ENCODE results near the gene NDE1.
"Not testable (repeated sequence)": the region's sequence is repeated elsewhere in the genome, so short reads cannot be mapped to it uniquely, and the experiment has no call there.

The NDE1 gene

DNA sequence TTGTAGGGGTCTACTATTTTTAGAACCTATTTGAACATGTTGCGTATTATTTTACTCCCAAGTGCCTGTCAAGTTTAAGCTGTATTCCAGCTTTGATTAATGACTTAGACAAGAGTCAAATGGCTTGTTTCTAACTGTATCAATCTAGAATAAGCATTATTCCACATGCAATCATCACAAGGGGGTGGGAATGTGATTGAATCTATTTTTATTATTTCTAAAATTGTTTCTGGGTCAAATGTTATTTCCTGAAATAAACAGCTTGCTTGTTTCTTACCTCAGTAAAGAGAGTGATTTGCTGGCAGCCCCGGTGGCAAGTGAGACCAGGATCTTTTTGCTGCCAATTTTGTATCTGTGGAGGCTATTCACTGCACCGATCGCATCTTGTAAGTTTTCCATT, 28.6 kb upstream of the NDE1 start:
- no peak for DNase-seq

DNA sequence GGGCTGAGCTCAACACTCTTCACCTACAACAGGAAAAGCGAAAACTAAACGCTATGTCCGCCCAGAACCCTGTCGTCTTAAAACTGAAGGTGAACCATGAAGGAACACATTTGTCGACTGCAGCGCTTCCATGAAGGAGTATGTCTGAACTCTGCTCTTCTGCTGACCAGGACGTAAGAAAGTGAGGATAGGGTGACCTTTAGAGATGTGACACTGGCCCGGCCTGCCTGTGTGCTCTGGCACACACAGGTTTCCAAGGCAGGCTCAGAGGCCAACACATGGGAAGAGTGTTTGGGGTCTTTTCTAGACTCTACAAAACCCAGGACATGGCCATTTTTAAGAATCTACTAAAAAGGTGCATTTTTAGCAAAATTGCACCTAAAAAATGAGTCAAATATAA, 28.2 kb upstream of the NDE1 start:
- no peak for DNase-seq

GRCh38 chr16:15631730-15632409, 18.2 kb upstream of the NDE1 start:
- DNase-seq: no peak

DNA sequence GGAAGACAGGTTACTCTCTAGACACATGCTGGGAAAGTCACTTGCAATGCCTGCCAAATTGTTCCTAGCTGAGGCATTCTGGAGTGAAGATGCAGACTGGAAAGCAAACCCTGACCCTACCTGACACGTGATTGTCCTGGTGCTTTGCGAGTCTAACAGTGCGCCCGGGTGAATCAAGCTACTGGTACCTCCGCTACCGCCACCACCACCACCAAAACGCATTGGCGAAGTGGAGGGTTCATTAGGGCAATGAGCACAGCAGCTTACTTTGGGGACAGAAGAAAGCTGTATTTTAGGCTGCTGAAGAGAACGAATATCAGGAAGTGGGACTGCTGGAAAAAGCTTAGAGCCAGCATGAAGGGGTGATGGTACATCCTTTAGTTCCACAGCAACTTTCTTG, 14.1 kb upstream of the NDE1 start:
- no peak for DNase-seq

GRCh38 chr16:15636392-15636873, 13.6 kb upstream of the NDE1 start:
- DNase-seq: no peak

DNA sequence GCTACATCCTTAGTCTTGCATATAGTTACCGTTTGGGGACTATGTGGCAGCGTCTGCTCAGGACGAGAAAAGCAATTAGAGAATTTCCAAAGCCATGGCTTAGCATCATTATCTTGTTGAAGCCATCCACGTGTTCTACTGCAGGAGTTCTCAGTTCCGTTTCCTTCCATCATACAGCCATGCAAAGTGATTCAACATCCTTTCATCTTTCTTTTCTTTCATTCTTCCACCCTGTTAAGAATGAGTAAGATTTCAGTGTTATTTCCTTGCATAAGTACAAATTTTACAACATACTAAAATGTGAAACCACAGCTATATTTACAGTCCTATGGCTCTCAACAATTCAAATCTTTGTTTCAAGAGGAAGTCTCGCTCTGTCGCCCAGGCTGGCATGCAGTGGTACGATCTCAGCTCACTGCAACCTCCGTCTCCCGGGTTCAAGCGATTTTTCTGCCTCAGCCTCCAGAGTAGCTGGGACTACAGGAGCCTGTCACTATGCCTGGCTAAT, 10.9 kb upstream of the NDE1 start:
- no peak for DNase-seq

DNA sequence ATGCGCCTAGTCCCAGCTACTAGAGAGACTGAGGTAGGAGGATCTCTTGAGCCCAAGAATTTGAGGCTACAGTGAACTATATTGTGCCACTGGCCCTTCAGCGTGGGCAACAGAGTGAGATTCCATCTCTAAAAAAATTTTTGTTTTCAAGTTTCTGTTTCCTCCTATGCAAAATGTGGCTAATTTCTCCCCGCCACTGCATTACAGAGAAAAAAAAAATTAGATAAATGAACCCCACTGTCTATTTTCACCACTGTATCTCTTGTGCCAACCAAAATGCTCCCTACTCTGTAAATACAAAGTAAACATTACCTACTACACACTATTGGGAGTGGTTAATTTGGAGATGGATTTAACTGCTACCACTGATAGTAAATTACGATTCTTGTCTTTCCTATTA, 9.1 kb upstream of the NDE1 start:
- no peak for DNase-seq

- DNase-seq: no peak
These were observed 8.1 kb upstream of the NDE1 start for GRCh38 chr16:15641753-15642556.

DNA sequence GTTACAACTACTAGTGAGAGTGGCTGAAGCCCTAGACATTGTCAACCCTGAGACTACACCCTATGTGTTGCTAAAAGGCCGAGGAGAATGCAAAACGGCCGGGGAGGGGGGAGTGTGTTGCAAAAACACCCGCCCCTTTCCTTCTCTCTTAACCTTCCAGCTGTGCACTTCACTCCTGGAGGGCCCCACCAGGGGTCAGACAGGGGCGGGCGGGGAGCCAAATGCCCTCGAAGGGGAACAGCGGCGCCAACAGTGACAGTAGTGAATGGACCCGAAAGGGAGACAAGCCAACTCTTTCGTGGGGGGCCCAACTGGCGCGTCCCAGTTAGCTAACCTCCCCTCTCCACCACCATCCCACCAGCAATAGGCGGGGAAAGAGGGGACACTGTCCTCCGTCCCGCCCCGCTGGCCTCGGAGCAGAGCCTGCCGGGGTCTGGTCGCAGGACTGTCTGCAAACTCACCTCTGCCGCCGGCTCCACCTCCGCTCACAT, 7.4 kb upstream of the NDE1 start:
- no peak for DNase-seq

GRCh38 chr16:15643048-15643945, 6.7 kb upstream of the NDE1 start, which contains the start of gene MARF1:
MARF1 (minus strand) TSS chr16:15643154; CDS start chr16:15639233, 3,921 bp downstream.
- peak; percentile 32 to 67 for DNase-seq

DNA sequence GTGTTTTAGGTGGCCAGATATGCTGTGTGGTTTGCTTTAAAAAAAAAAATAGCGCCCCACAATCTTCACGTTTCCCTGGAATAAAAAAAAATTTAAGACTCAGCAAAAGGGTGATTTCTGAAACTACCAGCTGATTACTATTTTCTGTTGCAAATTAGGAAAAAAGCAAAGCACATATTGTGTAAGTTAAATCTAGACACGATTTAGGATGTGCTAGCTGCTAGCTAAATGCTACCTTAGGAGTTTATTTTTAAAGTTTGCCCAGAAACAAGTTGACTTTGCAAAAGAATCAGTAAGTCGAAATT, 6.1 kb upstream of the NDE1 start:
- no peak for DNase-seq

DNA sequence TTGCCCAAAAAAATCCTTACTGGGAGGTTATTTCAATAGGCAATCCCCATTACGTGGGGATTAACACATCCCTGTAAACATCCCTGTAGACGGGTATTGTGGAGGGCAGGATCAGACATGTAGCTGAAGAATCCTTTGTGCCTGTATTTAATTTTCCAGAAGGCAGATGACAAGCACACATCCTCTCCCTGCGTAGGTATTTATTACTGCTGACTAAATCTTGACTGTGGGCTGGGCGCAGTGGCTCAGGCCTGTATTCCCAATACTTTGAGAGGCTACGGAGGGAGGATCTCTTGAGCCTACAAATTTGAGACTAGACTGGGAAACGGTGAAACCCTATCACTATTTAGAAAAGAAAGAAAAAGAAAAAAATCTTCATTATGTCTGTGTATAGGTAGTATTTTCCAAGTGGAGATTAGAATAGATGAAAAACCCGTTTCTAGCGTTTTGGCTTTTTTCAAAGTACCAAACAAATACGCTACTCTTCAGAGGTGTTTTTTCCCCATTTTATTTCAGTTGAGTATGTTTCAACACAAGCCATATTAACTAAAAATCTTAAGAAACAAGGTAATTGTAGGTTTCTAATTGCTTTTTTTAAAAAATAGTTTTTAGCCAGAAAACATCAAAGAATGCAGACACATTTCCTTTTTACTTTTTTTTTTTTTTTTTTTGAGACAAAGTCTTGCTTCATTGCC, 5.6 kb upstream of the NDE1 start:
- no peak for DNase-seq

- not testable (repeated sequence) for DNase-seq
These were observed 5.0 kb upstream of the NDE1 start for GRCh38 chr16:15644962-15645465.

DNA sequence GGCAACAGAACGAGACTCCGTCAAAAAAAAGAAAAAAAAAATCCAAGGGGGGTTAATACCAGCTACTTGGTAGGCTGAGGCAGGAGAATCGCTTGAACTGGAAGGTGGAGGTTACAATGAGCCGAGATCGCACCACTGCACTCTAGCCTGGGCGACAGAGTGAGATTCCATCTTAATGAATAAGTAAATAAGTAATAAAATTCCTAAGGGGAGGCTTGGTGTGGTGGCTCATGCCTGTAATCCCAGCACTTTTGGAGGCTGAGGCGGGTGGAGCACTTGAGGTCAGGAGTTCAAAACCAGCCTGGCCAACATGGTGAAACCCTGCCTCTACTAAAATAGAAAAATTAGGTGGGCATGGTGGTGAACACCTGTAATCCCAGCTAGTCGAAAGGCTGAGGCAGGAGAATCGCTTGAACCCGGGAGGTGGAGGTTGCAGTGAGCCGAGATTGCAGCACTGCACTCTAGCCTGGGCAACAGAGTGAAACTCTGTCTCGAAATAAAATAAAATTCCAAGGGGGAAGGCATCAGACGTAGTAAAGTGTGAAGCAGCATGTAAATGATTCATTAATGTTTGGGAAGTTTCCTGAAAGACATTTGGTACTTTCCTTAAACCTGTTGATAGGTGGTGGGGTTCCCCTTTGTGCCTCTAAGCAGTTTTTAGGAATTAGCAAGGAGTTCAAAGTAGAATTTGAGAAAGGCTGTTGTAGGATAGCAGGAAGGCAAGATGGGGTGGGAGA, 3.3 kb upstream of the NDE1 start:
- DNase-seq: not testable (repeated sequence)

DNA sequence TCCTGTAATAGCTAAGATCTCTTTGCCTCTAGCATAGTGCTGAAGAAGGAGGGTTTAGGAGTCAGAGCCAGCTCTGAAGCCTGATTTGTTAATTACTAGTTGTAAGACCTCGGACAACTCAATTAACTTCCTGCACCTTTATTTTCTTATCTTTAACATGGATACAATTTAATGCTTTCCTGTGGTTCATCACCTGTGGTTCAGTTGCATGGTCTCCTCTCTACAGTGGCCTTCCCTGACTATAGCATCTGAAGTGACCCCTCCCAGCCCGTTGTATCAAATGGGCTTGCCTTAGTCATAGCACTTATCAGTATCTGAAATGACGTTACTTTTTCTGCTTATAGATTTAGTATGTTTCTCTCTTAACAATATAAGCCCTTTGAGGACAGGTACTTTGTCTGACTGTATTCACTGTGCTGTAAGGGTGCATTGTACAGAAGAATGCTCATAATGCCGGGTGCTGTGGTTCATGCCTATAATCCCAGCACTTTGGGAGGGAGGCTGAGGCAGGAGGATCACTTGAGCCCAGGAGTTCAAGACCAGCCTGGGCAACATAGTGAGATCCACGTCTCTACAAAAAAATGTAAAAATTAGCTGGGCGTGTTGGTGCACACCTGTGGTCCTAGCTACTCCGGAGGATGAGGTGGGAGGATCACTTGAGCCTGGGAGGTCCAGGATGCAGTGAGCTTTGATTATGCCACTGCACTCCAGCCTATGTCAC, 2.6 kb upstream of the NDE1 start:
- DNase-seq: no peak

- no peak for DNase-seq
These were observed 1.8 kb upstream of the NDE1 start for GRCh38 chr16:15648135-15648730.

- DNase-seq: not testable (repeated sequence)
These were observed 734 bp upstream of the NDE1 start for GRCh38 chr16:15649311-15649710.

DNA sequence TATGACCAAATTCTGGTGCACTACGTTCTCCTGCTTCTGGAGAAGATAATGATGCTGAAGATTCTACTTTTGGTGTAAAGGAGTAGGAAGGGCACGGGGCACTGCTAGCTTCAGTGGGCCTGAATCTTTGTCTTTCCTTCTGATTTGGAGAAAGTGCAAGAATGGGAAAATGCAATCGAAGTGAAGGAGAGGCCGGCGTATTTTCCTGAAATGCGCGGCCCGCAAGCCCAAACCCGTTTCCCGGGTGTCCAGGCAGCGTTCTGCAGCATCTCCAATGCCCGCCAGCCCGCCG, 372 bp upstream of the NDE1 start:
- no peak for DNase-seq

GRCh38 chr16:15650698-15651171, 690 bp downstream of the NDE1 start:
- no peak for DNase-seq

- DNase-seq: no peak
These were observed 2.4 kb downstream of the NDE1 start for GRCh38 chr16:15652293-15653001.

All from cerebellar nuclear complex (tissue), 1 donor.